GM10248 (cell line): Measurements from ENCODE around the gene TMEM167A.
A peak's percentile ranks its signal among the peaks of the same experiment; 100 is the strongest.

ENCODE experiments used
- CTCF ChIA-PET: fragments of 300-600 bp; sonication (Branson Sonifier 250); formaldehyde crosslinking; extraction: SDS; loops from one replicate; lab custom pipeline; 2021; ENCODE audit warnings: antibody characterized with exemption; lab: Yijun Ruan, JAX
- POLR2A ChIA-PET: fragments of 350-650 bp; sonication (Branson Sonifier 250); formaldehyde crosslinking; extraction: SDS; loops from one replicate; lab custom pipeline; 2020; ENCODE audit warnings: antibody characterized with exemption; lab: Yijun Ruan, JAX
- DNase-seq: peaks from one replicate; pipeline ENCODE4 v3.0.0; 2012; ENCODE audit errors: extremely low spot score
- TF ChIP-seq, protein P1 (sequence below): IDR thresholded peaks from 2 replicates; pipeline ENCODE4 v1.5.1; 2012; ENCODE audit warnings: mild to moderate bottlenecking, low read depth; ENCODE audit errors: extremely low read depth, missing control alignments, control extremely low read depth

Gene TMEM167A, protein sequence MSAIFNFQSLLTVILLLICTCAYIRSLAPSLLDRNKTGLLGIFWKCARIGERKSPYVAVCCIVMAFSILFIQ

DNA sequence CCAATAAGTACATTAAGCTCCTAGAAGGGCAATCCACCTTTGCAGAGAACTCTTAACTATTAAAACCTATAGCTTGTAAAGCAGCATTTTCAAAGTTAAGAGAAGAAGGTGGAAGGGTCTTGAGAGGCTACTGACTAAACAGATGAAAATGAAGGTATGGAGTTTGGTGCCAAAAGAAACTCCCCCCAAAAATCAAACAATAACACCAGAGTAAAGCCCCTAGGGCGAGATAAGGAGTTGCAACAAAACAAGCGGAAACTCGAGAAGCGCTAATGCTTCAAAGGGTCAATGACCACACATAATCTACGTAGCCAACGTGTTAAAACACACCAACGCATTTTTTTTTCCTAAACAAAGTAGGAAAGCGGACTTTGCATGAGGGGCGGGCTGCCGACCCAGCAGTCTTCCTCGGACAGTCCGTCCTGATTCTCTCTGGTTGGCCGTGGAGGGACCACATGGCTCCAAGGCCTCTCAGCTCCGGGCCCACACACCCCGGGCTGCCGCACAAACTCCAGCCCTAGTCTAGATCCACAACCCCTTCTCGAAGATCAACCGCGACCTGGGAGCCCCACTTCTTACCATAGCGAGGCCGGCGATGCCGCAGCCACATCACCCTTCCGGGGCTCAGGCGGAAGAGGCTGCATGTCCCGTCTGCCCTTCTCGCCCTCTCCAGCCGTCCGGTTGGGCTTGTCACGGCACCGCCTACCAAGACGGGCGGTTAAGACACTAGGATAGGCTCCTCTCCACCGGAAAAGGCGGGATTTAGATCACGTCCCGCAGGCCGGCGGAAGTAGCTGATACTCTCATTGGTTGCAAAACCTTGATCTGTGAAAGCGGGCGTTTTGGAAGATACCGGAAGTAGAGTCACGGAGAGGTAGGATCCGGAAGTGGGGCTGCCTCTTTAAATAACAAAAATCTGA lies at the start of gene TMEM167A, which contains the start of gene XRCC4:
TMEM167A (minus strand) TSS at position 653 of the 920 bp plus-strand sequence; CDS start at position 582, 71 bp downstream.
XRCC4 (plus strand) TSS at position 806 of the 920 bp plus-strand sequence. CDS start 27,373 bp downstream, outside the sequence.
- POLR2A ChIA-PET = interaction anchor here (0.6 kb wide), 2 partner anchors 267 to 394 kb away, joined by 4 to 5 read pairs; no protein-coding TSS in a partner anchor
- CTCF ChIA-PET = interaction anchor here (0.8 to 2.4 kb wide), 4 partner anchors 11 to 17 kb away, joined by 3 to 7 read pairs (median 4); no protein-coding TSS in a partner anchor
- TF ChIP-seq, protein P1, sequence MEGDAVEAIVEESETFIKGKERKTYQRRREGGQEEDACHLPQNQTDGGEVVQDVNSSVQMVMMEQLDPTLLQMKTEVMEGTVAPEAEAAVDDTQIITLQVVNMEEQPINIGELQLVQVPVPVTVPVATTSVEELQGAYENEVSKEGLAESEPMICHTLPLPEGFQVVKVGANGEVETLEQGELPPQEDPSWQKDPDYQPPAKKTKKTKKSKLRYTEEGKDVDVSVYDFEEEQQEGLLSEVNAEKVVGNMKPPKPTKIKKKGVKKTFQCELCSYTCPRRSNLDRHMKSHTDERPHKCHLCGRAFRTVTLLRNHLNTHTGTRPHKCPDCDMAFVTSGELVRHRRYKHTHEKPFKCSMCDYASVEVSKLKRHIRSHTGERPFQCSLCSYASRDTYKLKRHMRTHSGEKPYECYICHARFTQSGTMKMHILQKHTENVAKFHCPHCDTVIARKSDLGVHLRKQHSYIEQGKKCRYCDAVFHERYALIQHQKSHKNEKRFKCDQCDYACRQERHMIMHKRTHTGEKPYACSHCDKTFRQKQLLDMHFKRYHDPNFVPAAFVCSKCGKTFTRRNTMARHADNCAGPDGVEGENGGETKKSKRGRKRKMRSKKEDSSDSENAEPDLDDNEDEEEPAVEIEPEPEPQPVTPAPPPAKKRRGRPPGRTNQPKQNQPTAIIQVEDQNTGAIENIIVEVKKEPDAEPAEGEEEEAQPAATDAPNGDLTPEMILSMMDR = no peak
- DNase-seq = peak; percentile 93

DNA sequence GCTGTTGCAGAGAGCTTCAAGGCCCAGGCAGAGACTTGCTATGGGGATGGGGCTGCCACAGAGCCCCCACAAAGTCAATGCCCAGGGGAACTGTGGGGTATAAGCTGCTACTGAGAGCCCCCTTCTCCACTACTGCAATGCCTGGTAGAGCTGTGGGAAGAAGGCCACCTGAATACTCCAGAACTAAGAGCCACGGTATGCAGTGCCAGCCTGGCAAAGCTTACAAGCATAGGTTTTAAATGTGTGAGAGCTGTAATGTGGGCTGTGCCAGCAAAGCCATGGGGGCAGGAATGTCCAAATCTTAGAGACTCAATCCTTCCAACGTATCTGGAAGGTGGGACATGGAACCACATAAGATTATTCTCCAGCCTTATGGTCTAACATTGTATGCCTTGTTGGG lies 49.3 kb upstream of the TMEM167A start:
- POLR2A ChIA-PET = no interaction called here
- TF ChIP-seq, protein P1 = no peak
- DNase-seq = no peak
- CTCF ChIA-PET = interaction anchor here (1.3 kb wide), 1 partner anchor 29 kb away, joined by 3 read pairs; no protein-coding TSS in a partner anchor

DNA sequence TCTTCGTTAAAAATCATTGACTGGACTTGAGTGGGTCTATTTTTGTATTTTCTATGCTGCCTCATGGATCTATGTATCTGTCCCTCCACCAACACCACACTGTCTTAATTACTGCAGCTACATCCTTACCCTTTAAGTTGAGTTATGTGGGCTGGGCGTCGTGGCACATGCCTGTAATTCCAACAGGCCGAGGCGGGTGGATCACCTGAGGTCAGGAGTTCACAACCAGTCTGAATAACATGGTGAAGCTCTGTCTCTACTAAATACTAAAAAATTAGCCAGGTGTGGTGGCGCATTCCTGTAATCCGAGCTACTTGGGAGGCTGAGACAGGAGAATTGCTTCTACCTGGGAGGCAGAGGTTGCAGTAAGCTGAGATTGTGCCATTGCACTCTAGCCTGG lies 48.4 kb upstream of the TMEM167A start:
- CTCF ChIA-PET = interaction anchor here (1.3 kb wide), 1 partner anchor 28 kb away, joined by 3 read pairs; no protein-coding TSS in a partner anchor
- POLR2A ChIA-PET = no interaction called here
- TF ChIP-seq, protein P1 = no peak
- DNase-seq = no peak

DNA sequence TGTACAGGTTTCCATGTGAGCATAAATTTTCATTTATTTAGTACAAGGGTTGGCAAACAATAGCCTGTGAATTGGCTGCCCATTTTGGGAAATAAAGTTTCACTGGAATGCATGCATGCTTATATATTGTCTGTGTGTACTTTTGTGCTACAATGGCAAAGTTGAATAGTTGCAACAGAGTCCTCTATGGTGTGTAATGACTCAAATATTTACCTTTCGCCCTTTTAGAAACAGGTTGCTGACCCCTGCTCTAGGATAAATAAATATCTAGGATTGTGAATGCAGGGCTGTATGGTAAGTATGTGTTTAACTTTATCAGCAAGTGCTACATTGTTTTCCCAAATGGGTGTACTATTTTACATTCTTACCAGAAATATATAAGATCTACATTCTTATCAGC lies 47.4 kb upstream of the TMEM167A start:
- TF ChIP-seq, protein P1 = no peak
- DNase-seq = no peak
- ChIA-PET POLR2A (no interaction called here), CTCF (interaction anchor here (1.1 kb wide), 1 partner anchor 15 kb away, joined by 3 read pairs; no protein-coding TSS in a partner anchor)

DNA sequence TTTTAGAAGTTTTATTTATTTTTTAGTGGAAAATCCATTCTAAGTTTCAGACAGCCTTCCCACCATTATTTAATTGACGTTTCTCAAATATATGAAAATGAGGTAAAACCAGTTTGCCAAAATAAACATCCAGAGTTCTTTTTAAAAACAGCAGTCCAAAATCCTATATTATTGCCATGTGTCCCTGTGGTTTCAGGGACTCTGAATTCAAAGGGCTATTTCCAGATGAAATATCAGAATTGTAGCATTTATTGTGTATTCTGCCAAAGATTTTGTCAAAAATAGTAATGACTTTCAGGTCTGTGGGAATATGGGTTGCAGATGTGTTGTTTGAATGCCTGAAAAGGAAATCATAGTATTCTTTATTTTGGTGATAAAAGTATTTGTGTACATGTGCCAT lies 41.8 kb upstream of the TMEM167A start:
- TF ChIP-seq, protein P1 = no peak
- POLR2A ChIA-PET = no interaction called here
- CTCF ChIA-PET = no interaction called here

DNA sequence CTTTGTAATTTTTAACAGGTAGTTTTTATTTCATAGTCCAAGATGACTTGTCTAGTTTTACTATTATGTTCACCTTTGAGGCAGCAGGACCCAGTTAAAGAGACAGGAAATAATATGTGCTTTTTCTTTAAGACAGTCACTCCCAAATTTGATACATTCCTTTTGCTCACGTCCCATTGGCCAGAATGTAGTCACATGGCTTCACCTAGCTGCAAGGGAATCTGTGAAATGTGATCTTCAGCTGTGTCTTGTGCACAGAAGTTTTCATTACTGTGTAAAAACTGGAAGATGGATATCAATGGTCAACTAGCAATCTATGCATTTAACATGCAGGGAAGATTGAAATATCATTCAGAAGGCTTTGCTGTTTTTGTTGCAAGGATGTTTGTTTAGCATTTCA lies 41.3 kb upstream of the TMEM167A start:
- TF ChIP-seq, protein P1 = no peak
- no peak for DNase-seq
- POLR2A ChIA-PET = no interaction called here
- CTCF ChIA-PET = no interaction called here

More for the DNA sequence above, 41.8 kb upstream of the TMEM167A start:
- no peak for DNase-seq
